K562 (cell line): ENCODE data around the gene HGS. TPM values are rescaled to one million over a fixed set of nuclear protein-coding genes. Genes with fewer than 3 reads are reported as not detected.
A peak's percentile ranks its signal among the peaks of the same experiment; 100 is the strongest.

Source experiments
- FOXM1 ChIP-seq, 2 experiments: fragments of 450-650 bp in 1 of 2; sonication (generic) in 1 of 2; formaldehyde crosslinking in 1 of 2; IDR thresholded peaks; 2 replicates each; pipeline versions ENCODE4 v1.6.1 to v1.9.0; 2017 to 2022; ENCODE audit warnings: low read depth in 2 of 2, mild to moderate bottlenecking in 2 of 2, missing genetic modification reagents in 1 of 2, moderate library complexity in 1 of 2
- GTF2F1 ChIP-seq: IDR thresholded peaks from 2 replicates; pipeline ENCODE4 v1.6.1; 2011; ENCODE audit warnings: low read depth, low read length, improper control_type of control experiment
- L3MBTL2 ChIP-seq: fragments of 450-650 bp; IDR thresholded peaks from 2 replicates; pipeline ENCODE4 v1.6.1; 2016; ENCODE audit warnings: mild to moderate bottlenecking, moderate library complexity
- MAX ChIP-seq: sonication (generic); formaldehyde crosslinking; IDR thresholded peaks from 2 replicates; pipeline ENCODE4 v1.9.0; 2022; ENCODE audit warnings: mild to moderate bottlenecking, missing genetic modification reagents
- NBN ChIP-seq: fragments of 450-650 bp; IDR thresholded peaks from 2 replicates; pipeline ENCODE4 v1.6.1; 2016; ENCODE audit warnings: low read depth, mild to moderate bottlenecking
- NCOA6 ChIP-seq: fragments of 450-650 bp; IDR thresholded peaks from 2 replicates; pipeline ENCODE4 v1.6.1; 2017; ENCODE audit warnings: mild to moderate bottlenecking
- NFXL1 ChIP-seq: fragments of 450-650 bp; formaldehyde crosslinking; IDR thresholded peaks from 2 replicates; pipeline ENCODE4 v1.4.0; 2021; ENCODE audit warnings: mild to moderate bottlenecking
- PCBP2 ChIP-seq: fragments of 200-400 bp; formaldehyde crosslinking; IDR thresholded peaks from 2 replicates; pipeline ENCODE4 v1.6.1; 2018; ENCODE audit warnings: low read length, low read depth, mild to moderate bottlenecking, moderate library complexity; ENCODE audit not compliant: poor library complexity, severe bottlenecking
- POLR3A ChIP-seq: IDR thresholded peaks from 2 replicates; pipeline ENCODE4 v1.6.1; 2011; ENCODE audit warnings: borderline replicate concordance, mild to moderate bottlenecking, moderate library complexity; ENCODE audit not compliant: insufficient read length, insufficient read depth; ENCODE audit errors: extremely low read depth
- RAD21 ChIP-seq, 2 experiments: fragments of 250-450 bp in 1 of 2; fragments of 450-650 bp in 1 of 2; sonication (Bioruptor Pico) in 1 of 2; formaldehyde crosslinking in 1 of 2; IDR thresholded peaks in 1 of 2; conservative IDR thresholded peaks in 1 of 2; 2 replicates each; pipeline versions ENCODE4 v1.4.0 to v1.8.0; 2020 to 2022; ENCODE audit warnings: mild to moderate bottlenecking in 2 of 2, moderate library complexity in 1 of 2
- SMAD2 ChIP-seq: fragments of 150-350 bp; IDR thresholded peaks from 2 replicates; pipeline ENCODE4 v1.6.1; 2014; ENCODE audit warnings: low read depth, mild to moderate bottlenecking, low read length
- SMAD4 ChIP-seq: fragments of 250-450 bp; sonication (Bioruptor Pico); conservative IDR thresholded peaks from 2 replicates; pipeline ENCODE4 v1.8.0; 2021; ENCODE audit warnings: inconsistent platforms, mild to moderate bottlenecking, moderate library complexity
- TBL1XR1 ChIP-seq, 2 experiments: IDR thresholded peaks; 2 replicates each; pipeline ENCODE4 v1.6.1; 2012; ENCODE audit warnings: improper control_type of control experiment in 2 of 2, low read length in 2 of 2, mild to moderate bottlenecking in 1 of 2
- THAP7 ChIP-seq: fragments of 250-450 bp; sonication (Bioruptor Pico); IDR thresholded peaks from 2 replicates; pipeline ENCODE4 v1.5.0; 2021
- TSC22D4 ChIP-seq: fragments of 450-650 bp; IDR thresholded peaks from 2 replicates; pipeline ENCODE4 v1.6.1; 2016; ENCODE audit warnings: missing genetic modification characterization, missing biosample characterization, control low read depth
- VEZF1 ChIP-seq: fragments of 200-800 bp; sonication (Bioruptor generic); IDR thresholded peaks from 2 replicates; pipeline ENCODE4 v1.6.1; 2017; ENCODE audit warnings: missing genetic modification characterization, missing compliant biosample characterization
- ZBTB11 ChIP-seq, 3 experiments: fragments of 200-800 bp in 1 of 3; fragments of 250-450 bp in 1 of 3; fragments of 450-650 bp in 1 of 3; sonication (Bioruptor Pico) in 1 of 3; sonication (Bioruptor generic) in 1 of 3; formaldehyde crosslinking in 1 of 3; IDR thresholded peaks; 2 replicates each; pipeline versions ENCODE4 v1.6.1 to v1.8.0; 2016 to 2022; ENCODE audit warnings: mild to moderate bottlenecking in 2 of 3, missing genetic modification characterization in 2 of 3, missing compliant biosample characterization in 1 of 3, moderate library complexity in 1 of 3
- ZNF134 ChIP-seq: fragments of 250-450 bp; sonication (Bioruptor Pico); conservative IDR thresholded peaks from 2 replicates; pipeline ENCODE4 v1.4.0; 2020
- ZNF408 ChIP-seq: fragments of 250-450 bp; sonication (Bioruptor Pico); IDR thresholded peaks from 2 replicates; pipeline ENCODE4 v1.4.0; 2020; ENCODE audit warnings: low read depth, mild to moderate bottlenecking, moderate library complexity
- ZNF41 ChIP-seq: fragments of 250-450 bp; sonication (Bioruptor Pico); conservative IDR thresholded peaks from 2 replicates; pipeline ENCODE4 v1.4.0; 2020; ENCODE audit warnings: mild to moderate bottlenecking
- polyA plus RNA-seq, 8 experiments: library from polyadenylated mRNA; depleted of rRNA in 4 of 8; stranded (reverse) in 5 of 8; unstranded in 3 of 8; fragments of >200 nt; fragmentation: Nextera tagmentation in 2 of 8; fragmentation: Illumina TruSeq in 1 of 8; extraction: Ambion mirVana in 2 of 8; extraction: Trizol in 1 of 8; gene quantifications; 2 replicates each; pipeline versions ENCODE4 v1.2.1 to v1.2.3, GENCODE V29; 2011 to 2014; ENCODE audit warnings: inconsistent platforms in 1 of 8, missing spikeins in 1 of 8
- total RNA-seq, 7 experiments: library from RNA; depleted of rRNA in 6 of 7; stranded (reverse); fragments of >200 nt in 6 of 7; fragmentation: Illumina TruSeq in 2 of 7; extraction: Trizol in 2 of 7; gene quantifications; 2 replicates each; pipeline versions ENCODE4 v1.2.1 to v1.2.3, GENCODE V29; 2011 to 2021; ENCODE audit warnings: low replicate concordance in 1 of 7

HGS gene
- total and polyA plus RNA-seq, 9 of the 15 experiments (the other 6 are each of a cell fraction or from before 2014, with no cell fraction given) = 3.9 to 176 (median 77.1) TPM

- peak; percentile 80 for TF ChIP-seq MAX (CRISPR knock-in tag)
- TF ChIP-seq PCBP2 = no peak
- TF ChIP-seq NCOA6 = no peak
- TF ChIP-seq RAD21 (CRISPR knock-in tag; conservative IDR thresholded peaks at IDR 0.05 in 1 of 2, IDR thresholded peaks at IDR 0.05 in 1 of 2) = no peak
- no peak for TF ChIP-seq ZNF134 (CRISPR knock-in tag)
- TF ChIP-seq VEZF1 (CRISPR knock-in tag) = peak; percentile 40
- no peak; the same call in 1 of the 2 replicates for TF ChIP-seq NBN
- TF ChIP-seq L3MBTL2 = peak; percentile 94
- no peak; a peak in 2 of 6 replicates for TF ChIP-seq ZBTB11 (CRISPR knock-in tag; IDR thresholded peaks at IDR 0.05)
- peak; percentile 74 for TF ChIP-seq SMAD4 (CRISPR knock-in tag)
- no peak for TF ChIP-seq FOXM1 (IDR thresholded peaks at IDR 0.05; ENCODE audit: low read depth)
- no peak; the same call in 1 of the 2 replicates for TF ChIP-seq FOXM1 (CRISPR knock-in tag; IDR thresholded peaks at IDR 0.05; ENCODE audit: low read depth)
- TF ChIP-seq ZNF408 = no peak
- TF ChIP-seq SMAD2 = no peak
- no peak for TF ChIP-seq ZNF41 (CRISPR knock-in tag)
- TF ChIP-seq TBL1XR1 (IDR thresholded peaks at IDR 0.05; ENCODE audit: low read length in 2 of 2) = peak in 1 of 2 experiments; percentile 47; a peak in 1 of 4 replicates
- no peak for TF ChIP-seq TSC22D4 (tag)
- no peak for TF ChIP-seq THAP7
- TF ChIP-seq NFXL1 (CRISPR knock-in tag) = no peak
- no peak for TF ChIP-seq POLR3A
- peak; percentile 77; the same call in 1 of the 2 replicates for TF ChIP-seq GTF2F1
These were observed 19.3 kb downstream of the HGS start, which contains the start of gene MRPL12 (continued) for GRCh38 chr17:81702934-81703746.
